Measurements from ENCODE around the gene FCRL6.
A peak's percentile ranks its signal among the peaks of the same experiment; 100 is the strongest.

The FCRL6 gene

GRCh38 chr1:159838715-159839114, 36.6 kb downstream of the FCRL6 start:
- DNase-seq, result no peak

DNA sequence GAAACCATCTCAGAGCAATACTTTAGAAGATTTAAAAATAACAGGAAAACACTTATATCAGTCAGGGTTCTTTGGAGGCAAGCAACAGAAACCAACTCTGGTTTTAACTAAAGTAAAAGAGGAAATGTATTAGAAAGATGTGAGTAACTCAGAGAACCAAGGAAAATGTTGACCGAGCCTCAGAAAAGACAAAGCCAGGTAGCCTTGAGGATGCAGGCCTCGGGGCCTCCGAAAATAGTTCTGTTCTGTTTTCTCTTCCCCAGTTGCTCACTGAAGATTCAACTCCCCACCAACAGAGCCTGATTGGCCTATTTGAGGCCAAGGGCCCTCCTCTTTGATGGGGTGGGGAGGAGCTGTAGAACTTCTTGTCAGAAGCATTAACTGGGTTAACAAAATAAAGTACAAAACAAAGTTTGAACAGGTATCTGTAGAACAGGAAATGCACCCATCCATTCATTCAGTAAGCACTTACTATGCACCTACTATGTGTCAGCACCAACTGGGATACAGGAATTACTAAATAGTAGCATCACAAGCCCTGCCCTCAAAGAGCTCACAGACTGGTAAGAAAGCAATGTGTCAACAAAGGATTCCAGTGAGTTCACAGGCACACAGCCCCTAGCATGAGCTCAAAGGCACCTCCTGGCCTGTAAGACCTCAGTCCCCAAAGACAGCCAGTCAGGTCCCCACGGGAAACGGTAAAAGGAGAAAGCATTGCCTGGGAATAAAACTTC, 37.1 kb downstream of the FCRL6 start:
- DNase-seq, result no peak

GRCh38 chr1:159841749-159842148, 39.6 kb downstream of the FCRL6 start:
- DNase-seq, result no peak

GRCh38 chr1:159843459-159843858, 41.3 kb downstream of the FCRL6 start:
- no peak for DNase-seq

DNA sequence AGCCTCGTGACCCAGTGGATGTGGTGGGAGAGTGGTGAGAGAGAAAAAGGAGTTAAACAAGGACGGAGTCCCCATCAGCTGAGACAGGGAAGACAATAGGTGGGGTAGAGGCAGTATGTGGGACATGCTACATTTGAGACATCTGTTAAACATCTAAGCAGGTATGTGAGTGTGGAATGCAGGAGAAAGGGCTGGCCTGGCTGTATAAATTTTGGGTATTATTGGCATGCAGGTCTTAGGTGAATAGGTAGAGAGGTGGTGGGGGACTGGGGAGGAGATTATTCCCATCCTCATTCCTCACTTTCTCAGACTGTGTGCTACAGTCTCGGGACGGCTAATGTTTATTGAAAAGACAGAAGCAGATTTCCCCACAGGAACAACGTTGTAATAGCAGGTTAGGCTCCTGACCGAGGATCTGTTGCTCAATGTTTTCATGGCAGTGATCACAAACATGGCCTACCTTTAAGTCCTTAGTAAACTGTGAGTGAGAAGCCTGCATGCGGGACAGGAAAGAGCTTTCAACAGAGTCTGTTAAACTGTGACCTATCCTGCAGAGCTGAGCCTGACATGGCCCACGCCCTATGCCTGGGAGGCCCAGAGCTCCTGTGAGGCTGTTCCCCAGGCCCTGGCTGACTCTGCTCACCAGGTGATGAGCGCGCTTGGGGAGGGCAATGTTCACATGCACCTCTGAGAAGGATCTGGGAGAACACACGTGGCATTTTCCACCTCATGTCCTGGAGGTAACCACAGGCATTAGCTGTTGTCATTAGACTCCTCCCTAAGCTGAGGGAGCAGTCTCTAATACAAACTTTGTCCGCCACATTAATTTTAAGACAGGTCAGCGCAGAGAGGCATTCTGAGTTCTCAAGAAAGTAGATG, 43.8 kb downstream of the FCRL6 start:
- DNase-seq, result no peak

GRCh38 chr1:159847231-159847630, 45.1 kb downstream of the FCRL6 start:
- no peak for DNase-seq

GRCh38 chr1:159848326-159848725, 46.2 kb downstream of the FCRL6 start:
- DNase-seq, result no peak

- no peak for DNase-seq
Measured at GRCh38 chr1:159849626-159850366, 47.6 kb downstream of the FCRL6 start.

DNA sequence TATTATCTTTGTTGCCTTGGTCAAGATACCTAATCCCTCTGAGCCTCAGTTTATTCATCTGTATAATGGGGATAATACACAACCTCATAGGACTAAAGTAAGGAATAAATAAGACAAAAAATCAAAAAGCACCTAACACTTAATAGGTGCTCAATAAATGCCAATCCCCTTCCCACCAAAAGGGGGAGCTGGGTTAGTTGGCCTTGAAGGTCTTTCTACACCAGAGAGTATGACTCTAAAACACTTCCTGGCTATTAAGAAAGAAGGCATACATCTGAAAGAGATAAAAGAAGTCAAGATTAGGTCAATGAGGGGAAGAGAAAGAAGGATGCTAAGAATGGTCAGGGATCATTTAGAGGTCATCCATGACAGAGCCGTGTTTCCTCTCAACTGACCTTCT, 49.2 kb downstream of the FCRL6 start:
- DNase-seq, result no peak

- no peak for DNase-seq
Measured at GRCh38 chr1:159853417-159854115, 51.4 kb downstream of the FCRL6 start.

DNA sequence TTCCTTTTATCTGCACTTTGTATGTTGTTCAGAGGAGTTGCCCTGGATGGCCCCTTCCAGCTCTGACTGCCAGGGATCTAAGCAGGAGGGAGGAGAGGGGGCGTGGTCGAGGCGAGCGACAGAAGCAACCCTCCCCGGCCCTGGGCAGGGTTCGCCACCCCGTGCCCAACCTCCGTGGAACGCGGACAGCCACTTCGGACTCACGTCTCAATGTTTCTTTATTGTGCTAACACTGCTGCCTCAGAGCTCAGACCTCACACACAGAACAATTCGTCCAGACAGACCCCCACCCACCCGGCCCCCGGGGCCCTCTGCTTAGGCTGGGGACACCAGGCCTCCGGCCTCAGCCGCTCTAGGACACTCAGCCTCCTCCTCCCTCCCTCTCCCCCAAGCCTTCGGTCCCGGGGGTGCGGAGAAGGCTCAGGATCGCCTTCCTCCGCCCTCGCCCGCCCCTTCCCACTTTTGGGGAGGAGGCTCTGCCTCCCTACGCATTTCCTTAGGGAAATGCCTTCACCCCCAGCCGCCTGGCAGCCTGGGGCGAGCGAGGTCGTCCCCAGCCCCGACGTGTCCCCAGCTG, 52.0 kb downstream of the FCRL6 start:
- peak; percentile 43 to 53 for DNase-seq

GRCh38 chr1:159854693-159855192, 52.6 kb downstream of the FCRL6 start:
- peak; percentile 81 to 88 for DNase-seq

DNA sequence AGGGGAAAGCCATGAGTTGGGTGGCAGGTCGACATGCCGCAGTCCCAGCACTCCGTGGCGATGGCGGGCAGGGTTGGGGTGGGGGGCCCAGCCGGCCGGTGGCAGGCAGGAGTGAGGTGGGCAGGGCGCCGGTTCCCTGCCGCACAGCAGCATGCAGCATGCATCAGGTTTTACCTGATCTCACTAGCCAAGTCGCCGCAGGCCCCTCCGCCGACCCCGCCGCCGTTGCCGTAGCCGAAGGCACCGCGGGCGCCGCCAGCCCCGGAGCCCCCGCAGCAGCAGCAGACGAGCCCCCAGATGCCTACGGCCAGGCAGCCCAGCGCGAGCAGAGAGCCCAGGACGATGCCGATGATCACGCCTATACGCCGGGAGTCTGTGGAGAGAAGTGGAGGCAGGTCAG, 53.5 kb downstream of the FCRL6 start:
- DNase-seq, result no peak

GRCh38 chr1:159856576-159856975, 54.4 kb downstream of the FCRL6 start:
- no peak for DNase-seq

GRCh38 chr1:159857889-159858288, 55.7 kb downstream of the FCRL6 start:
- no peak for DNase-seq

DNA sequence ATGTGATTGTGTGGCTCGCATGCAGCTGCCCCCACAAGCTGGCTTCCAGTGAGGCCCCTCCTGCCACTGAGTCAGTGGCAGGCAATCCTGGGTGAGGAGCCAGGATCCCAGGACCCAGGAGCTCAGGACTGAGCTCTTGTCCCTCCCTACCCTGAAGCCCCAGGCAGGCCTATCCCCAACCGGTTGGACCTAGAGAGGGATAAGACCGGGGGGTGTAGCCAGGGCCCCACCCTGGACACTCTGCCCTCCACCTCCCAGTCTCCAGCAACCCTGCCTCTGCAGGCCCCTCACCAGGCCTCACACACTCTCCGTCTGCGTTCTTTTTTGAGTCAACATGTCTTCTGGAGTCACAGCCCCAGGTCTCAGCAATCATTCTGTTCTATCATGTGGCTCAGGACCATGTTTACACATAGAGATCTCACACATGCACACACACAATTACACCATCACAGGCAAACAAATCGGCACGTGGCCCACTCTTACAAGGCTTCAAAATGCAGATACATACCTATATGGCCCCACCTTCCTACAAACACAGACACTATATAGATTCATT, 57.7 kb downstream of the FCRL6 start:
- DNase-seq, result no peak

DNA sequence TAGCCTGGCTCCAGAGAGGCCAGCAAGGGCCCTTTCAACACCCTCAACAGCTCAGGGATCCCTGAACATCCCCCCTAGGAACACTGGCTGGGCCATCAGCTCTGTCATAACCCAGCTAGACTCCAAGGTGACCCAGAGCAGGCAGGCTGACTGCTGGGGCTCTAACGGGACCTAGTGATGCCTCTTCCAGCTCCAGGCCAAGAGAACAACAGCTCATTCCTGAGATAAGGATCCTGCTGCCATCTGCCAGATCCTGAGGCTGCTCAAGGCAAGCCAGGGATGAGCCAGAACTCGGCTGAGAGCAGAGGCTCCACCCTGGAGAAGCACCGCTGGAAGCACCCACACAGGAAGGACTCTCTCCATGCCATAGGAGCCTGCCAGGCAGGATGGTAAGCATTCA, 58.3 kb downstream of the FCRL6 start:
- no peak for DNase-seq

- DNase-seq, result no peak
Measured at GRCh38 chr1:159861218-159861617, 59.1 kb downstream of the FCRL6 start.

- DNase-seq, result no peak
Measured at GRCh38 chr1:159862031-159862430, 59.9 kb downstream of the FCRL6 start.

DNA sequence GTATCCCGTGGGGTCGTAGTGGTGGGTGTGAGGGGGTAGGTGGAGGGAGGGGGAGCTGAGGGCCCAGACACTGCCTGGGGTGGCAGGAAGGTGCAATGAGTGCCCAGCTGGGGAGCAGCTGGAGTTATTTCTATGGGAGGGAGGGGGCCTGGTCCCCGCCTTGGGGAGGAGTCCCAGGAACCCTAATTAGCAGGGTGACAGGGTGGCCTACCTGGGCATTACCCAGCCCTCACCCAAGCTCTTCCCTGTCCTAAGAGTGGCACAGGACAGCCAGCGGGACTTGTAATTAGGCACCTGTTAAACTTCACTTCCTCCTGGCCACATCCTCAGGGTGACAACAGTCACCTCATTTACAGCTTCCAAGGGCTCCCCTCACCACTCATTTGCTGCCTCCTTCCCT, 60.4 kb downstream of the FCRL6 start, which contains the start of gene VSIG8:
TSS of gene VSIG8 (minus strand) at position 101 of the 400 bp plus-strand sequence. CDS start 136 bp downstream, outside the sequence.
- DNase-seq, result no peak

DNA sequence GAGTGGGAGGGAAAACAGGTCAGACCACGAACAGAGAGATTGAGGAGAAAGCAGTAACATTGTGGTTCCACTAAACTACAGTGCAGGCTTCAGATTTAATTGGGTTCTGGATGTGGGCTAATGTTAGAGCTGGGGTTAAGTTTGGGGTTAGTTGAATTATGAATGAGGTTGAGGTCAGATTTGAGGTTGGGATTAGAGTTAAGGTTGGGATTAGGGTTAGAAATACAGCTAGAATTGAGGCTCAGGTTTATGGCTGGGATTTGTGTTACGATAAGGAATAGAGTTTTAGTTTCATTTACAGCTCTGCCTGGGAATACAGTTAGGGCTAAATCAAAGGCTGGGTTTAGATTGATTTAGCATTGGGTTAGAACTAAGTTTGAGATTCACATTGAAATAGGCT, 62.1 kb downstream of the FCRL6 start:
- no peak for DNase-seq

Measured in activated T-cell treated with anti-CD3 and anti-CD28 coated beads, Interleukin-2, amount 50 U/mL, for 48 hours (primary cell).